ENCODE data around the gene ACSM3.
A peak's percentile ranks its signal among the peaks of the same experiment; 100 is the strongest.
"Not testable (repeated sequence)": the region's sequence is repeated elsewhere in the genome, so short reads cannot be mapped to it uniquely, and the experiment has no call there.

Gene ACSM3

GRCh38 chr16:20805684-20806167 is 41.9 kb downstream of the ACSM3 start:
- not testable (repeated sequence) for DNase-seq (ENCODE audit: low read depth in 4 of 4, low spot score in 1 of 4)

- peak; percentile 47 to 74 (median 54) for DNase-seq (ENCODE audit: low read depth in 4 of 4, low spot score in 1 of 4)
These were observed 42.6 kb downstream of the ACSM3 start, which contains the start of the genes ERI2 and REXO5 for GRCh38 chr16:20806168-20807050. Gene ERI2, minus strand, starts transcription at chr16:20806472. Its CDS starts 42 bp downstream, at chr16:20806430. Gene REXO5, plus strand, starts transcription at chr16:20806527. Its CDS starts 427 bp downstream, at chr16:20806954.

- no peak for DNase-seq (ENCODE audit: low read depth in 4 of 4, low spot score in 1 of 4)
These were observed 44.0 kb downstream of the ACSM3 start for GRCh38 chr16:20807862-20808261.

DNA sequence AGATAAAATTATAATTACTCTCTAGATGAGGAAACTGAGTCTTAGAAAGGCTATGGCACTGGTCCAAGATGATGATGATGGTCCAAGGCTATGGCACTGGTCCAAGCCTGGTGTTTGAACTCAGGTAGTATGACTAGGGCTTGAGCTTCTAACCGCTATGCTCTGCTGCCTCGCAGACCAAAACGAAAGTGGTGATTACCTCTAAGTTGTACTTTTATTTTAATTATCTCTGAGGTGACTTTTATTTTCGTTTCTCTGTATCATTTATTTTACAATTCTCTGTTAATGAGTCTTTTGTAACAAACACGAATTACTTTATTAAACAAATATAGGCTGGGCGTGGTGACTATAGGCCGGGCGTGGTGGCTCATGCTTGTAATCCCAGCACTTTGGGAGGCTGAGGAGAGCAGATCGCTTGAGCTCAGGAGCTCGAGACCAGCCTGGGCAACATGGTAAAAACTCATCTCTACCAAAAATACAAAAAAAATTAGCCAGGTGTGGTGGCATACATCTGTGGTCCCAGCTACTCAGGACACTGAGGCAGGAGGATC is 48.1 kb downstream of the ACSM3 start:
- no peak for DNase-seq (ENCODE audit: low read depth in 4 of 4, low spot score in 1 of 4)

GRCh38 chr16:20812510-20812909 is 48.7 kb downstream of the ACSM3 start:
- no peak for DNase-seq (ENCODE audit: low read depth in 4 of 4, low spot score in 1 of 4)

- DNase-seq (ENCODE audit: low read depth in 4 of 4, low spot score in 1 of 4), result no peak
These were observed 51.0 kb downstream of the ACSM3 start for GRCh38 chr16:20814784-20815183.

- no peak for DNase-seq (ENCODE audit: low read depth in 4 of 4, low spot score in 1 of 4)
These were observed 55.2 kb downstream of the ACSM3 start for GRCh38 chr16:20818929-20819585.

- DNase-seq (ENCODE audit: low read depth in 4 of 4, low spot score in 1 of 4), result no peak
These were observed 57.9 kb downstream of the ACSM3 start for GRCh38 chr16:20821682-20822081.

DNA sequence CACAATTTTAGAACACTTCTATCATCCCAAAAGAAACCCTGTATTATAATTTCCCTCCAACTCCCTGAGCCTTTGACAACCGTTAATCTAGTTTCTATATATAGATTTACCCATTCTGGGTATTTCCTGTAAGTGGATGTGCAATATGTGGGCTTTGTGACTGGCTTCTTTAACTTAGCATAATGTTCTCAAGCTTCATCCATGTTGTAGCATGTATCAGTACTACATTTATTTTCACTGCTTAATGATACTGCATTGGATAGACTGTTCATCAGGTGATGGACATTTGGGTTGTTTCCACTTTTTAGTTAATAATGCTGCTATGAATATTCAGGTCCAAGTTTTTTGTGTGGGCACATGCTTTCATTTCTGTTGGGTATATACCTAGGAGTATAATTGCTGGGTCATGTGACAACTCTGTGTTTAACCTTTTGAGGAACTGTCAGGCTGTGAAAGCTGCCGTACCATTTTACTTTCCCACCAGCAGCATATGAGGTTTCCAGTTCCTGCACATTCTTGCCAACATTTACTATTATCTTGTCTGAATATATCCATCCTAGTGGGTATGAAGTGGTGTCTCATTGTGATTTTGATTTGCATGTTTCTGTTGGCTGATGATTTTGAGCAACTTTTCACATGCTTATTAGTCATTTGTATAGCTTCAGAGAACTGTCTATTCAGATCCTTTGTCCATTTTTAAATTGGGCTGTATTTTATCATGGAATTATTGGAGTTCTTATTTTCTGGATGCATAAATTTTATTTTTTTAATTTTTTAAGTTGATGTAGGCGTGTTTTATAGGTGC is 58.9 kb downstream of the ACSM3 start:
- no peak for DNase-seq (ENCODE audit: low read depth in 4 of 4, low spot score in 1 of 4)

- no peak for DNase-seq (ENCODE audit: low read depth in 4 of 4, low spot score in 1 of 4)
These were observed 62.3 kb downstream of the ACSM3 start for GRCh38 chr16:20826039-20826566.

GRCh38 chr16:20829536-20829935 is 65.7 kb downstream of the ACSM3 start:
- DNase-seq (ENCODE audit: low read depth in 4 of 4, low spot score in 1 of 4), result no peak

DNA sequence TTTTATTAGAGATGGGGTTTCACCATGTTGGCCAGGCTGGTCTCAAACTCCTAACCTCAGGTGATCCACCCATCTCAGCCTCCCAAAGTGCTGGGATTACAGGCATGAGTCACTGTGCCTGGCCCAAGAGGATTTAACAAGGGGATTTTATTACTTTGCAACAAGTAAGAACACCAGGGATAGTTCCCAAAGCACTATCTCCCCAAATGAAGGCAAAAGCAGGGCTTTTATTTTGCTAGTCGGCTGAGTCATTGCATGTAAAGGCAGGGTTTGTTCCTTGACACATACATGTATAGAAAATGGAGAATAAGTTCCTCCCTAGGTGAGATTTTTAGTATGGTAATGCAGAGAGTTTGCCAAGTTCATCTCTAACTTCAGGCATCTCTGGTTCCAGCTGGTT is 66.6 kb downstream of the ACSM3 start:
- no peak for DNase-seq (ENCODE audit: low read depth in 4 of 4, low spot score in 1 of 4)

GRCh38 chr16:20833086-20833485 is 69.3 kb downstream of the ACSM3 start:
- no peak for DNase-seq (ENCODE audit: low read depth in 4 of 4, low spot score in 1 of 4)

- no peak for DNase-seq (ENCODE audit: low read depth in 4 of 4, low spot score in 1 of 4)
These were observed 74.4 kb downstream of the ACSM3 start for GRCh38 chr16:20838240-20838639.

DNA sequence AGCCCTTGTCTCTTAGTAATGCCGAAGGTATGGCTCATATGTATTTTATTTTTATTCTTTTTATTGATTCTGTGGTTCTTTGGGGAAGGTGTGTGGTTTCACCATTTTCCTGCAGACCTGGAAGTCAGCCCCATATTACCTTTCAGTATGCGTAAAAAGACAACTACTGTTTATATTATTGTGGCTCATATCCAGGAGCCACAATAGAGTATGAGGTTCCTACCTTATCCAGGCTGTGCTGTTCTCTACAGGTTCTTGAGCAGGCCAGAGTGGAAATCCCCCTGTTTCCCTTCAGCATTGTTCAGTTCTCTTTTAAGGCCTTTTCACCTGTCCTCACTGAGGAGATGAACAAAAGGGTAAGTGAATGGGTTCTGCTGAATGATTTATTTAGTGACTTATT is 75.7 kb downstream of the ACSM3 start:
- no peak for DNase-seq (ENCODE audit: low read depth in 4 of 4, low spot score in 1 of 4)

- no peak for DNase-seq (ENCODE audit: low read depth in 4 of 4, low spot score in 1 of 4)
These were observed 80.2 kb downstream of the ACSM3 start for GRCh38 chr16:20844054-20844453.

- no peak for DNase-seq (ENCODE audit: low read depth in 4 of 4, low spot score in 1 of 4)
These were observed 80.8 kb downstream of the ACSM3 start for GRCh38 chr16:20844588-20844987.

- no peak for DNase-seq (ENCODE audit: low read depth in 4 of 4, low spot score in 1 of 4)
These were observed 82.2 kb downstream of the ACSM3 start for GRCh38 chr16:20846030-20846429.

DNA sequence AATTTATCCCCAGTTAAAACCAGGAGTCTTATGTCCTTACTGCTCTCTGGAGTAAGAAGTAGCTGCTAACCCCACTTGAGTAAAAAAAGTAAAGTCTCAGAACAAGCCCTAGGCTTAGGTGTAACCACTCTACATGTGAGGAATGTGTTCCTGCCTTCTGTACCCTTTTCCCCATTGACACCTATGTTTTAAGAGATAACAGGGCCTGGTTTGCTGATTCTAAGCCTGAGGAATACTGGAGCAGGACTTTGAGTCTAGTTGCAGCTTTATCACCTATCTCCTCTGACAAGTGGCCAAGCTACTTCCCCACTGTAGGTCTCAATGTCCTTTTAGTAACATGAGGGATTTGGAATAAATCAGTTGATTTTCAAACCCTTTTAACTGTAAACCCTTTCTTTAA is 82.7 kb downstream of the ACSM3 start:
- no peak for DNase-seq (ENCODE audit: low read depth in 4 of 4, low spot score in 1 of 4)
